ENCODE measurements around the gene AXIN1.

GRCh38 chr16:363766-364490 lies 11.4 kb upstream of the AXIN1 start:
- TF ChIP-seq, protein P1, sequence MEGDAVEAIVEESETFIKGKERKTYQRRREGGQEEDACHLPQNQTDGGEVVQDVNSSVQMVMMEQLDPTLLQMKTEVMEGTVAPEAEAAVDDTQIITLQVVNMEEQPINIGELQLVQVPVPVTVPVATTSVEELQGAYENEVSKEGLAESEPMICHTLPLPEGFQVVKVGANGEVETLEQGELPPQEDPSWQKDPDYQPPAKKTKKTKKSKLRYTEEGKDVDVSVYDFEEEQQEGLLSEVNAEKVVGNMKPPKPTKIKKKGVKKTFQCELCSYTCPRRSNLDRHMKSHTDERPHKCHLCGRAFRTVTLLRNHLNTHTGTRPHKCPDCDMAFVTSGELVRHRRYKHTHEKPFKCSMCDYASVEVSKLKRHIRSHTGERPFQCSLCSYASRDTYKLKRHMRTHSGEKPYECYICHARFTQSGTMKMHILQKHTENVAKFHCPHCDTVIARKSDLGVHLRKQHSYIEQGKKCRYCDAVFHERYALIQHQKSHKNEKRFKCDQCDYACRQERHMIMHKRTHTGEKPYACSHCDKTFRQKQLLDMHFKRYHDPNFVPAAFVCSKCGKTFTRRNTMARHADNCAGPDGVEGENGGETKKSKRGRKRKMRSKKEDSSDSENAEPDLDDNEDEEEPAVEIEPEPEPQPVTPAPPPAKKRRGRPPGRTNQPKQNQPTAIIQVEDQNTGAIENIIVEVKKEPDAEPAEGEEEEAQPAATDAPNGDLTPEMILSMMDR (IDR thresholded peaks at IDR 0.05) = no peak
- no peak for TF ChIP-seq POLR2A (IDR thresholded peaks at IDR 0.05)

Data from prostate gland (tissue), 2 donors.